ENCODE measurements around the gene MEOX2. TPM values are rescaled to one million over a fixed set of nuclear protein-coding genes. Genes with fewer than 3 reads are reported as not detected.

Gene MEOX2
- total RNA-seq, 1 donor from 2014 or later, result not detected

GRCh38 chr7:15584575-15584974 lies 101.9 kb downstream of the MEOX2 start:
- H3K4me1 Mint-ChIP-seq (ENCODE audit: low read depth, unreplicated experiment), result no peaks in the 10 kb centered on the region
- Histone ChIP-seq H3K4me3 (ENCODE audit: insufficient read depth, low read depth, low read length) (no peak overlapping the region), H3K36me3 (ENCODE audit: insufficient read depth, low read length) (no peaks in the 10 kb centered on the region), H3K27me3 (ENCODE audit: insufficient read depth, low read length) (no peaks in the 10 kb centered on the region), H3K9ac (ENCODE audit: low read length) (no peak overlapping the region), H2AFZ (ENCODE audit: low read depth, low read length) (no peak overlapping the region), H3K27ac (ENCODE audit: low read depth, low read length) (no peak overlapping the region), H3K4me1 (ENCODE audit: insufficient read depth, low read length) (no peaks in the 10 kb centered on the region), H3K9me3 (ENCODE audit: insufficient read depth, low read depth, low read length) (peaks cover 3% of the 10 kb centered on the region), H3K79me2 (ENCODE audit: insufficient read depth, low read length) (no peaks in the 10 kb centered on the region), H4K20me1 (ENCODE audit: insufficient read depth, low read length) (no peaks in the 10 kb centered on the region), H3K4me2 (ENCODE audit: low read length) (no peak overlapping the region)
- DNase-seq (ENCODE audit: low read depth), result no peak
- no peak for FAIRE-seq
- H3K27ac Mint-ChIP-seq (ENCODE audit: unreplicated experiment), result no peak overlapping the region
- H3K9me3 Mint-ChIP-seq (ENCODE audit: unreplicated experiment), result peaks cover 11% of the 10 kb centered on the region
- no peaks in the 10 kb centered on the region for H3K27me3 Mint-ChIP-seq (ENCODE audit: low read depth, unreplicated experiment)
- H3K36me3 Mint-ChIP-seq (ENCODE audit: low read depth, unreplicated experiment), result peaks cover 2% of the 10 kb centered on the region
- H3K4me3 Mint-ChIP-seq (ENCODE audit: unreplicated experiment), result no peak overlapping the region
- TF ChIP-seq CTCF (IDR thresholded peaks at IDR 0.05; ENCODE audit: insufficient read depth, low read depth, low read length), result no peak
- TF ChIP-seq EZH2 (IDR thresholded peaks at IDR 0.05; ENCODE audit: insufficient read depth, low read length), result no peak

DNA sequence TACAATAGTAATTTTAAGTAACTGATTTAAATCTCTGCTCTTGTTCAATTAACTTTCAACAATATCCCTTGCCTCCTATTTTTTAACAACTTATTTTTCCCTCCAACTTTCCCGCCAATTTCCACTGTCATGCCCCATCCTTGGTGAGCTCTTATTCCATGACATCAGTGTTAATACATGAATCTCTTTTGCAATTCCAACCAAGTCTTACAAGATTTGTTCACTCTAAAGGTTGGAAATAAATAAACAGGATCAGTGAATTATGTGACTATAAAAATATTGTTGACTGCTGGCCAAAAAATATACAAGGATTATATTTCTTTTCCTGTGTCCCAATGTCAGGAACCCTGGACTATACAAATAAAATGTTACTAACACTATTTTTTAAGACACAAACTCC lies 103.7 kb downstream of the MEOX2 start:
- H3K4me2 ChIP-seq (ENCODE audit: low read length), result no peak overlapping the region
- peaks cover 11% of the 10 kb centered on the region for H3K9me3 Mint-ChIP-seq (ENCODE audit: unreplicated experiment)
- no peaks in the 10 kb centered on the region for H4K20me1 ChIP-seq (ENCODE audit: insufficient read depth, low read length)
- no peak overlapping the region for H3K4me3 ChIP-seq (ENCODE audit: insufficient read depth, low read depth, low read length)
- peaks cover 2% of the 10 kb centered on the region for H3K36me3 Mint-ChIP-seq (ENCODE audit: low read depth, unreplicated experiment)
- H2AFZ ChIP-seq (ENCODE audit: low read depth, low read length), result no peak overlapping the region
- no peak overlapping the region for H3K4me3 Mint-ChIP-seq (ENCODE audit: unreplicated experiment)
- no peaks in the 10 kb centered on the region for H3K79me2 ChIP-seq (ENCODE audit: insufficient read depth, low read length)
- H3K27me3 Mint-ChIP-seq (ENCODE audit: low read depth, unreplicated experiment), result no peaks in the 10 kb centered on the region
- no peaks in the 10 kb centered on the region for H3K4me1 Mint-ChIP-seq (ENCODE audit: low read depth, unreplicated experiment)
- no peak overlapping the region for H3K27ac Mint-ChIP-seq (ENCODE audit: unreplicated experiment)
- H3K4me1 ChIP-seq (ENCODE audit: insufficient read depth, low read length), result no peaks in the 10 kb centered on the region
- no peaks in the 10 kb centered on the region for H3K27me3 ChIP-seq (ENCODE audit: insufficient read depth, low read length)
- H3K27ac ChIP-seq (ENCODE audit: low read depth, low read length), result no peak overlapping the region
- peaks cover 3% of the 10 kb centered on the region for H3K9me3 ChIP-seq (ENCODE audit: insufficient read depth, low read depth, low read length)
- no peak overlapping the region for H3K9ac ChIP-seq (ENCODE audit: low read length)
- TF ChIP-seq EZH2 (IDR thresholded peaks at IDR 0.05; ENCODE audit: insufficient read depth, low read length) (no peak), CTCF (IDR thresholded peaks at IDR 0.05; ENCODE audit: insufficient read depth, low read depth, low read length) (no peak)
- FAIRE-seq, result no peak
- DNase-seq (ENCODE audit: low read depth), result no peak
- no peaks in the 10 kb centered on the region for H3K36me3 ChIP-seq (ENCODE audit: insufficient read depth, low read length)

DNA sequence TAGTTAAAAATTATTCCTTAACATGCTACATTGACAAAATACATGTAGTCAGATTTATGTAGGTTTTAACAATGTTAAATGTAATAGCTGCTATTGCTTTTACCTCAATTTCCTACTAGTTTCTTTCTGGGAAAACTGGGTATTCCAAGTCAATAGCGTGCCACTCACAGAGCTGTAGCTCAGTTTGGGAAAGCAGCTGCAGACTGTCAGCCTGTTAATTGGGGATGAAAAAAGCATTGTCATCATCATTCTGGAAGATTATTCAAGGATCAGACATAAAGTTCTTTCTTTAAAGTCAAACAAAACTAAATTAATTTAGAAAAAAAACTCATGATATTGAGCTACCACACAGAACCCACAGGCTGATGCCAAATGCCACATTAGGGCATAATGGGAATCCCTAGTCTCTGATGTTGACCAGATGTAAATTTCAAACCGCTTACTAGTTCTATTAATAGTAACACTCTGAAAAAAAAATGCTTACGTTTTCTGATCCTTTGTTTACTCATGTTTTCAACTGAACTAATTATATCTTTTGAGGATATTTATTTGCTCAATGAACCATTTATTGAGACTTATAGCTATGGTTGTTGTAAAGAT lies 105.0 kb downstream of the MEOX2 start:
- no peak for DNase-seq (ENCODE audit: low read depth)
- Mint-ChIP-seq H3K27ac (ENCODE audit: unreplicated experiment) (no peak overlapping the region), H3K4me3 (ENCODE audit: unreplicated experiment) (no peak overlapping the region), H3K9me3 (ENCODE audit: unreplicated experiment) (peaks cover 9% of the 10 kb centered on the region), H3K36me3 (ENCODE audit: low read depth, unreplicated experiment) (peaks cover 2% of the 10 kb centered on the region), H3K27me3 (ENCODE audit: low read depth, unreplicated experiment) (no peaks in the 10 kb centered on the region), H3K4me1 (ENCODE audit: low read depth, unreplicated experiment) (no peaks in the 10 kb centered on the region)
- no peak overlapping the region for H3K4me2 ChIP-seq (ENCODE audit: low read length)
- H3K27me3 ChIP-seq (ENCODE audit: insufficient read depth, low read length), result no peaks in the 10 kb centered on the region
- peaks cover 3% of the 10 kb centered on the region for H3K9me3 ChIP-seq (ENCODE audit: insufficient read depth, low read depth, low read length)
- no peaks in the 10 kb centered on the region for H4K20me1 ChIP-seq (ENCODE audit: insufficient read depth, low read length)
- no peaks in the 10 kb centered on the region for H3K79me2 ChIP-seq (ENCODE audit: insufficient read depth, low read length)
- H3K4me1 ChIP-seq (ENCODE audit: insufficient read depth, low read length), result no peaks in the 10 kb centered on the region
- no peak overlapping the region for H3K4me3 ChIP-seq (ENCODE audit: insufficient read depth, low read depth, low read length)
- no peak overlapping the region for H2AFZ ChIP-seq (ENCODE audit: low read depth, low read length)
- no peaks in the 10 kb centered on the region for H3K36me3 ChIP-seq (ENCODE audit: insufficient read depth, low read length)
- no peak for FAIRE-seq
- no peak overlapping the region for H3K9ac ChIP-seq (ENCODE audit: low read length)
- H3K27ac ChIP-seq (ENCODE audit: low read depth, low read length), result no peak overlapping the region
- no peak for TF ChIP-seq CTCF (IDR thresholded peaks at IDR 0.05; ENCODE audit: insufficient read depth, low read depth, low read length)
- no peak for TF ChIP-seq EZH2 (IDR thresholded peaks at IDR 0.05; ENCODE audit: insufficient read depth, low read length)

Measured in astrocyte (in vitro differentiated cells and primary cell).